GM18526 (cell line): Measurements from ENCODE around the gene WDR73.

Source experiments
- POLR2A ChIP-seq: IDR thresholded peaks from 3 replicates; pipeline ENCODE4 v1.6.1; 2011; ENCODE audit not compliant: insufficient read length; ENCODE audit errors: extremely low read depth

Gene WDR73

DNA sequence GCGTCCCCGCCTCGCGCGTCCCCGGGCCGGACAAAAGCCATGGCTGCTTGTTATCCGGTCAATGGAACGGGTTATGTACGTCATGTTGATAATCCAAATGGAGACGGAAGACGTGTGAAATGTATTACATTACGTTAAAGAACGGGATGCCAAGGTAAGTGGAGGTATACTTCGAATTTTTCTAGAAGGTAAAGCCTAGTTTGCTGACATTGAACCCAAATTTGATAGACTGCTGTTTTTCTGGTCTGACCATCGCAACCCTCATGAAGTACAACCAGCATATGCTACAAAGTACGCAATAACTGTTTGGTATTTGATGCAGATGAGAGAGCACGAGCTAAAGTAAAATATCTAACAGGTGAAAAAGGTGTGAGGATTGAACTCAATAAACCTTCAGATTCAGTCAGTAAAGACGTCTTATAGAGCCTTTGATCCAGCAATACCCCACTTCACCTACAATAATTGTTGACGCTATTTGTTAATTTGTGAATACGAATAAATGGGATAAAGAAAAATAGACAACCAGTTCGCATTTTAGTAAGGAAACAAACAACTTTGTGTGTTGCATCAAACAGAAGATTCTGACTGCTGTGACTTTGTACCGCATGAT is 19.8 kb downstream of the WDR73 start:
- TF ChIP-seq POLR2A = no peak

DNA sequence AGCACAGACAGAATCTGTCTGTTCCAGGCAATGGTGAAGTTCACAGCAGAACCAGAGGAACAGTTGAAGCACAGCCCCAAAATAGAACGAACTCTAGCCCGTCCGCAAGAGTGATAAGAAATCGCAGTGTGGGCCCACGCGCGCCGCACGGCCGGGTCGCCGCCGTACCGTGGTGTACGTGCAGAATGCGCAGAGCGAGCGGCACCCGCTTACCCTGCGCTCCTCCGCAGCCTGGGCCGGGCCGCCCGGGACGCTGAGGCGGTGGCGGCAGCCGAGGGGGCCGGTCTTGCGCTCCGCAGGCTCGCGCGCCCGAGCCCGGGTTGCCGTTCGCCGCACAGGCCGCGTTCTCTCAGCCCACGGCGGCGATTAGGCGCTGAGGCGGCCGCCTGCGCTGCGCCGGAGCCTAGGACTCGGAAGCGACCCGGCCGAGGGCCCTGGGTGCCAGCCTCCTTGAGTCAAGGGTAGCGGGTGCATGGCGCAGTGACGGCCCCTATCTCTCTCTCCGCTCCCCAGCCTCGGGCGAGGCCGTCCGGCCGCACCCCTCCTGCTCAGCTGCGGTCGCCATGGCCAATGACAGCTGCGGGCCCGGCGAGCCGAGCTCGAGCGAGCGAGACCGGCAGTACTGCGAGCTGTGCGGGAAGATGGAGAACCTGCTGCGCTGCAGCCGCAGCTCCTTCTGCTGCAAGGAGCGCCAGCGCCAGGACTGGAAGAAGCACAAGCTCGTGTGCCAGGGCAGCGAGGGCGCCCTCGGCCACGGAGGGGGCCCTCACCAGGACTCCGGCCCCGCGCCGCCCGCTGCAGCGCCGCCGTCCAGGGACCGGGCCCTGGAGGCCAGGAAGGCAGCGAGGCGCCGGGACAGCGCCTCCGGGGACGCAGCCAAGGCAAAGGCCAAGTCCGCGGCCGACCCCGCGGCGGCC is 20.5 kb downstream of the WDR73 start:
- no peak for TF ChIP-seq POLR2A

DNA sequence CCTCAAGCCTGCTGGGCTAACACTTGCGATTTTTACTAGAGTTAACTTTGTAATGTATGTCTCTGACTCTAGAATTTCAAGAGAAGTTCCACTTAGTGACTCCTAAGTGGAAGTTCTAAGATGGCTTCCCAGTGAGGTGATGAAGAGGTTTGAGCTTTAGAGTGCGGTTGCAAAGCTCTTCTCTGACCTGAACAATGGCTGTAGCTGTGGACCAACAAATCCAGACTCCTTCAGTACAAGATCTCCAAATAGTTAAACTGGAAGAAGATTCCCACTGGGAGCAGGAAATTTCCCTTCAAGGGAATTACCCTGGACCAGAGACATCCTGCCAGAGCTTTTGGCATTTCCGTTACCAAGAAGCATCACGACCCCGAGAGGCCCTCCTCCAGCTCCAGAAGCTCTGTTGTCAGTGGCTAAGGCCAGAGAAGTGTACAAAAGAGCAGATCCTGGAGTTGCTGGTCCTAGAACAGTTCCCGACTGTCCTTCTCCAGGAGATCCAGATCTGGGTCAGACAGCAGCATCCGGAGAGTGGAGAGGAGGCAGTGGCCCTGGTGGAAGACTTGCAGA is 22.3 kb downstream of the WDR73 start:
- no peak for TF ChIP-seq POLR2A

GRCh38 chr15:84629033-84629432 is 25.1 kb downstream of the WDR73 start:
- no peak for TF ChIP-seq POLR2A

DNA sequence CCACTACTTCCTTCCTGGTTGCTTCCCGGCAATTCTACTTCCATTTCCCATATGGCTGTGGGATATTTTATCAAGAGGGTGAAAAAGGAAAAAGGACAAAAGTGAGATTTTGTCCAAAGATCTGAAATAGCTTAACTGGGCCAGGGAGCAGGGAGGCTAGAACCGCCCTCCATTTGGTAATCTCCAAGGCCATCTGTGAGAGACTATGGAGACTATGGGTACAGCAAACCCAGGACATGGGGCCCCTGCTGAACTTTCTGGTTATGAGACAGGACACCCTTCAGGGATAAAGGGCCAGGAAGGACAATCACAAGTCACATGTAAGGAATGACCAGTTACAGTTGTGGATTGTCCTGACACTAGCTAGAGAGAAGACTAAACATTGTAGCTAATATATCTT is 29.0 kb downstream of the WDR73 start:
- no peak for TF ChIP-seq POLR2A

GRCh38 chr15:84624359-84624758 is 29.7 kb downstream of the WDR73 start:
- no peak for TF ChIP-seq POLR2A

GRCh38 chr15:84621358-84621979 is 32.6 kb downstream of the WDR73 start:
- TF ChIP-seq POLR2A = no peak

DNA sequence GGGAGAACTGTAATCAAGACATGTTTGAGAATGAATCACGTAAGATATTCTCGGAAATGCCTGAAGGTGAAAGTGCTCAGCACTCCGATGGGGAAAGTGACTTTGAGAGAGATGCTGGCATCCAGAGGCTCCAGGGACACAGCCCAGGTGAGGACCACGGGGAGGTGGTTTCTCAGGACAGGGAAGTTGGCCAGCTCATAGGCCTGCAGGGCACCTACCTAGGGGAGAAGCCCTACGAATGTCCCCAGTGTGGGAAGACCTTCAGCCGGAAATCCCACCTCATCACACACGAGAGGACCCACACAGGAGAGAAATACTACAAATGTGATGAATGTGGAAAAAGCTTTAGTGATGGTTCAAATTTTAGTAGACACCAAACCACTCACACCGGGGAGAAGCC is 33.5 kb downstream of the WDR73 start:
- no peak for TF ChIP-seq POLR2A

DNA sequence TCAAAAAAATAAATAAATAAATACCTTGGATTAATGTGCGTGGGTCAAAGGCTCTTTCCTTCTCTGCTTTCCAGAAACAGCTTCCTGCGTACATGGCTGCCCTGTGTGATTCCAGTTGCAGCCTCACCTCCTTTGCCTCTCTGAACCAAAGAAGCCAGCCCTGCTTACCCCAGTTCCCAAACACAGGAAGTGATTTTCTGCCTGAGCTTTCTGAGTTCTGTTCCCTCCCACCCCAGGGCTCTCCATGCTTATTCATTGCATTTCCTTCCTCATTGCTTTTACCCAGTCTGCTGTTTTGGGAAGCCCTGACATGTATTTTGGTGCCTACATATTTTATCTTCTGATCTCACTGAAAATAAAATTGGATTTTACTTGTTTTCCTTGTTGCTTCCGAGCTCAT is 37.8 kb downstream of the WDR73 start:
- no peak for TF ChIP-seq POLR2A

GRCh38 chr15:84611631-84612030 is 42.5 kb downstream of the WDR73 start:
- no peak for TF ChIP-seq POLR2A

DNA sequence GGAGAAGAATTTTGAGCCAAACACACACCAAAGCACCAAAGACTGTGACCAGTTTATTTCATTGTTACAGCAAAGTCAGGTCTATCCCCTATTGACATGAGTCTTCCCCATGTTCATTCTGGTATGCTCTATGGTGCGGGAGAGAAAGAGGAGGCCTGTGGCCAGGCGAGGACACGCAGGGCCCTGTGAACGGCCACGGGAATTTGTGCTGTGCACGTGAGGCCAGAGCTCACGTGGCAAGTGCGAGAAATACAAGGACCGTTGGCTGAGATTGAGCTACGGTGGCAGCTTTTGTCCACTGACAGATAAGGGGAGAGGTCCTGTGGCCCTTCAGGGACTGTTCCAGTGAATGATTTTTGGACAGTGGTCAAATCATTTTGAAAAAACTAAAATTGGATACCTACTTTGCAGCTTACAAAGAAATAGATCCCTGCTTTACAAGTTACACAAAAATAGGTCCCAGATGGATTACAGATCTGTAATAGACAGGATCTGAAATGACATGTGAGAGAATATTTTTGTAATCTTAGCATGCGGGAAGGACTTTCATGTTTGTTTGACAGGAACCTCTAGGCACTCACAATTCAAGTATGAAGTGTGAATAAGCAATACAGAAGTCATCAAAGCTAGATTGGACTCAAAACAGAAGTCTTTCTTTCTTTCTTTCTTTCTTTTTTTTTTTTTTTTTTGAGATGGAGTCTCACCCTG is 44.1 kb downstream of the WDR73 start:
- no peak for TF ChIP-seq POLR2A

GRCh38 chr15:84608707-84609284 is 45.3 kb downstream of the WDR73 start:
- TF ChIP-seq POLR2A = no peak

DNA sequence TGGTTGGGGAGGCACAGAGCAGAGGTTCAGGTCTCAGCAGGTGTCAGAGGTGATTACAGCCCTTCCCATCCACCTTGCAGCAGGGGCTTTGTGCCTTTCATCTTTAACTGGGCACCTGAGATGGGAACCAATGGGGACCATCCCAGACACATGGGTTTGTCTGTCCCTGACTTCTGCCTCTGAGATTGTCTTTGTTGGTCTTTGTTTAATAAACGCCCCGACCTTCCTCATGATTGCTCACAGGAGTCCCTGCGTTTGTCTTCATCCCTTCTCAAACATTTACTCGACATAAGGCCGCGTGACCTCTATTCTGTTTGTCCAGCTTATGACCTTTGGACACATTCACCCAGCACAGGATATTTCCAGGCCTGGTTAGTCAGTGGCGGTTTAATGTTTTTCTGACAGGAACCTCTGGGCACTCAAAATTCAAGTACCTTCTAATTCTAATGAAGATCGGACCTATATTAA is 47.4 kb downstream of the WDR73 start:
- no peak for TF ChIP-seq POLR2A

DNA sequence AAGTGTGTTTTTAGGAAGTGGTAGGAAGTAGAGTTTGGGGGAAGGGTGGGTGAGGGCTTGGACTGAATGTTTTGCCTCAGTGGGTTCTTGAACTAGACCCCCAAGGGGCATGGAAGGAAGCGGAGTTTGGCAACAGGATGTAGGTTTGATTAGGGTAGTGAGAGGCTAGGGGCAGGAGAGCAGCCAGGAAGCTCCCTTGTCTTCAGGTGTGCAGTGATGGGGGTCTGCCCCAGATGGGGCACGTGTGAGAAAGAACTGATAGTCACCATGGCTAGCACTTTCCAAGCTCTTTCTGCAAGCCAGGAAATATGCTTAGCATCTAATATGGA is 48.6 kb downstream of the WDR73 start:
- no peak for TF ChIP-seq POLR2A
